ENCODE results near the gene FGL2. TPM values are rescaled to one million over a fixed set of nuclear protein-coding genes. Genes with fewer than 3 reads are reported as not detected.

The FGL2 gene
- polyA plus RNA-seq, 3 donors = 238 to 775 (median 774) TPM

DNA sequence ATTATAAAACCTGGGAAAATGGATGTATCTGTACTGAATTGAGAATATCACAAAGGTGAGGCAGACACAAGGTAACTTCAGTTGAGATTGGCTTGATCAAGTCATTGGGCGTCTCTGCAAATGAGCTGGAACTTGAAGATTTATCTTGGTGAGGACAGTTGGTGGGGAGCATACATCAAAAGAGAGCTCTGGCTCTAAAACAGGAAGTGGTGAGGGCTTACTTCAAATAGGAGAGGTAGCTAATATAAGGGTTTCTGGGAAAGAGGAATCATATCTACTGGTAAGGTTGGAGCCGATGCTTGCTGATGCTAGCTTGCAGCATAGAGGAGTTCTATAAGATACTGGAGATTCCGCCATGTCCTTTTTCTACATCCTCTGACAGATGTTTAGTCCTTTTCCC, 39.9 kb upstream of the FGL2 start:
- Histone ChIP-seq H3K4me3 (replicated peaks in 1 of 3; ENCODE audit: low read depth in 2 of 3, low read length in 3 of 3) (peak overlapping the region in 2 of 3 experiments; percentile 16 to 62), H3K79me2 (ENCODE audit: insufficient read depth, low read length) (peaks cover 12% of the 10 kb centered on the region), H3K9ac (ENCODE audit: insufficient read depth, low read length, poor library complexity, severe bottlenecking) (no peak overlapping the region), H3K4me2 (replicated peaks; ENCODE audit: extremely low read depth, low read length, poor library complexity, severe bottlenecking) (peak overlapping the region; percentile 68), H3K27ac (ENCODE audit: low read depth in 1 of 2, low read length in 2 of 2) (peak overlapping the region in 1 of 2 donors; percentile 77), H2AFZ (ENCODE audit: insufficient read depth, low read depth, low read length, poor library complexity, severe bottlenecking) (no peak overlapping the region), H3K9me3 (replicated peaks in 1 of 2; ENCODE audit: control insufficient read depth in 1 of 2, insufficient read depth in 1 of 2, low read length in 2 of 2) (no peaks in the 10 kb centered on the region), H3K4me1 (ENCODE audit: control insufficient read depth in 1 of 2, insufficient read depth in 2 of 2, low read length in 2 of 2) (peaks cover 62 to 84% of the 10 kb centered on the region in 2 donors), H3K36me3 (replicated peaks in 1 of 2; ENCODE audit: control insufficient read depth in 1 of 2, insufficient read depth in 2 of 2, low read length in 2 of 2) (no peaks in the 10 kb centered on the region), H3K27me3 (ENCODE audit: control insufficient read depth in 2 of 2, insufficient read depth in 2 of 2, low read length in 2 of 2) (no peaks in the 10 kb centered on the region), H4K20me1 (ENCODE audit: insufficient read depth, low read length) (no peaks in the 10 kb centered on the region)
- peak in 2 of 3 donors; percentile 46 to 50 for DNase-seq
- H3K36me3 Mint-ChIP-seq = peaks cover 0 to 8% of the 10 kb centered on the region in 2 donors
- H3K27ac Mint-ChIP-seq = peak overlapping the region; percentile 71 to 93 (median 81)
- H3K9me3 Mint-ChIP-seq = peaks cover 0 to 4% (median 0%) of the 10 kb centered on the region in 7 donors
- TF ChIP-seq, protein P1, sequence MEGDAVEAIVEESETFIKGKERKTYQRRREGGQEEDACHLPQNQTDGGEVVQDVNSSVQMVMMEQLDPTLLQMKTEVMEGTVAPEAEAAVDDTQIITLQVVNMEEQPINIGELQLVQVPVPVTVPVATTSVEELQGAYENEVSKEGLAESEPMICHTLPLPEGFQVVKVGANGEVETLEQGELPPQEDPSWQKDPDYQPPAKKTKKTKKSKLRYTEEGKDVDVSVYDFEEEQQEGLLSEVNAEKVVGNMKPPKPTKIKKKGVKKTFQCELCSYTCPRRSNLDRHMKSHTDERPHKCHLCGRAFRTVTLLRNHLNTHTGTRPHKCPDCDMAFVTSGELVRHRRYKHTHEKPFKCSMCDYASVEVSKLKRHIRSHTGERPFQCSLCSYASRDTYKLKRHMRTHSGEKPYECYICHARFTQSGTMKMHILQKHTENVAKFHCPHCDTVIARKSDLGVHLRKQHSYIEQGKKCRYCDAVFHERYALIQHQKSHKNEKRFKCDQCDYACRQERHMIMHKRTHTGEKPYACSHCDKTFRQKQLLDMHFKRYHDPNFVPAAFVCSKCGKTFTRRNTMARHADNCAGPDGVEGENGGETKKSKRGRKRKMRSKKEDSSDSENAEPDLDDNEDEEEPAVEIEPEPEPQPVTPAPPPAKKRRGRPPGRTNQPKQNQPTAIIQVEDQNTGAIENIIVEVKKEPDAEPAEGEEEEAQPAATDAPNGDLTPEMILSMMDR (IDR thresholded peaks at IDR 0.05) = no peak
- peaks cover 0 to 2% (median 0%) of the 10 kb centered on the region in 3 donors for H3K27me3 Mint-ChIP-seq (ENCODE audit: low read depth in 3 of 3)
- peaks cover 73% of the 10 kb centered on the region for H3K4me1 Mint-ChIP-seq
- no CpG with 5 or more reads among the region's 3 CpGs for WGBS (ENCODE audit: insufficient coverage)
- intact Hi-C loops (cut with micrococcal nuclease) = loop anchor here in 1 of 2 donors (5.0 kb wide), 1 partner anchor 42 kb away; the partner anchor contains the start of gene FGL2
- H3K4me3 Mint-ChIP-seq = peak overlapping the region in 1 of 2 donors; percentile 74

DNA sequence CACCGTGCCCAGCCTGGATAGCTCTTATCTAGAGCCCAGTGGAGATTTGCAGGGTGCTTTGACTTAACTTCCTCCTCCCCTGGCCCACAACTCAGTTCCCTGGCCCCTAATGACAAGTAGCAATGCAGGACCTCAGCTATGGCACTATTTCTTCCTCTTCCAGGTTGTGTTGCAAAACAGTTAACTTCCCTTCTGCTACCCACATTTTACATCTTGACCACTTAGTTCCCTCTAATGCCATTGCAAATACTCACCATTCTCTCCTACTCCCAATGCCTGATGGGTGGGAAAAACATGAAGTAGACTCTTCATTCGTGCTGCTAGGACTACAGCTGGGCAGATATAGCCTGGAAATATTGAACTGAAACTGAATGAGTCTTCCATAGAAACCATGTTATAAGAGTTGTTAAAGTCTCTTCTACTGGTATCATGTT, 39.1 kb upstream of the FGL2 start:
- Mint-ChIP-seq H3K4me1 (peaks cover 73% of the 10 kb centered on the region), H3K27ac (peak overlapping the region; percentile 73 to 93 (median 91)), H3K9me3 (peaks cover 0 to 4% (median 0%) of the 10 kb centered on the region in 7 donors), H3K4me3 (peak overlapping the region; percentile 74 to 75), H3K36me3 (peaks cover 0 to 8% of the 10 kb centered on the region in 2 donors), H3K27me3 (ENCODE audit: low read depth in 3 of 3) (peaks cover 0 to 2% (median 0%) of the 10 kb centered on the region in 3 donors)
- intact Hi-C loops (cut with micrococcal nuclease) = loop anchor here in 1 of 2 donors (5.0 kb wide), 1 partner anchor 41 kb away; the partner anchor contains the start of gene FGL2
- Histone ChIP-seq H3K36me3 (replicated peaks in 1 of 2; ENCODE audit: control insufficient read depth in 1 of 2, insufficient read depth in 2 of 2, low read length in 2 of 2) (no peaks in the 10 kb centered on the region), H3K27me3 (ENCODE audit: control insufficient read depth in 2 of 2, insufficient read depth in 2 of 2, low read length in 2 of 2) (no peaks in the 10 kb centered on the region), H3K79me2 (ENCODE audit: insufficient read depth, low read length) (peaks cover 12% of the 10 kb centered on the region), H2AFZ (ENCODE audit: insufficient read depth, low read depth, low read length, poor library complexity, severe bottlenecking) (no peak overlapping the region), H3K9me3 (replicated peaks in 1 of 2; ENCODE audit: control insufficient read depth in 1 of 2, insufficient read depth in 1 of 2, low read length in 2 of 2) (no peaks in the 10 kb centered on the region), H3K4me2 (replicated peaks; ENCODE audit: extremely low read depth, low read length, poor library complexity, severe bottlenecking) (peak overlapping the region; percentile 68), H3K4me1 (ENCODE audit: control insufficient read depth in 1 of 2, insufficient read depth in 2 of 2, low read length in 2 of 2) (peaks cover 59 to 85% of the 10 kb centered on the region in 2 donors), H4K20me1 (ENCODE audit: insufficient read depth, low read length) (no peaks in the 10 kb centered on the region), H3K27ac (ENCODE audit: low read depth in 1 of 2, low read length in 2 of 2) (peak overlapping the region; percentile 66 to 77), H3K4me3 (replicated peaks in 1 of 3; ENCODE audit: low read depth in 2 of 3, low read length in 3 of 3) (peak overlapping the region in 2 of 3 experiments; percentile 14 to 62), H3K9ac (ENCODE audit: insufficient read depth, low read length, poor library complexity, severe bottlenecking) (no peak overlapping the region)
- DNase-seq = peak; percentile 90 to 95 (median 93)
- TF ChIP-seq, protein P1 (IDR thresholded peaks at IDR 0.05) = no peak
- WGBS (ENCODE audit: insufficient coverage) = 0% methylated on average over 1 of the region's 2 CpGs

Measured in CD14-positive monocyte (primary cell).